ENCODE data around the gene HPCA. TPM values are rescaled to one million over a fixed set of nuclear protein-coding genes. Genes with fewer than 3 reads are reported as not detected.

HPCA gene
- total and polyA plus RNA-seq, 2 of the 8 experiments (the other 6 are each of a cell fraction or from before 2014, with no cell fraction given), result 0.70 to 1.4 TPM

DNA sequence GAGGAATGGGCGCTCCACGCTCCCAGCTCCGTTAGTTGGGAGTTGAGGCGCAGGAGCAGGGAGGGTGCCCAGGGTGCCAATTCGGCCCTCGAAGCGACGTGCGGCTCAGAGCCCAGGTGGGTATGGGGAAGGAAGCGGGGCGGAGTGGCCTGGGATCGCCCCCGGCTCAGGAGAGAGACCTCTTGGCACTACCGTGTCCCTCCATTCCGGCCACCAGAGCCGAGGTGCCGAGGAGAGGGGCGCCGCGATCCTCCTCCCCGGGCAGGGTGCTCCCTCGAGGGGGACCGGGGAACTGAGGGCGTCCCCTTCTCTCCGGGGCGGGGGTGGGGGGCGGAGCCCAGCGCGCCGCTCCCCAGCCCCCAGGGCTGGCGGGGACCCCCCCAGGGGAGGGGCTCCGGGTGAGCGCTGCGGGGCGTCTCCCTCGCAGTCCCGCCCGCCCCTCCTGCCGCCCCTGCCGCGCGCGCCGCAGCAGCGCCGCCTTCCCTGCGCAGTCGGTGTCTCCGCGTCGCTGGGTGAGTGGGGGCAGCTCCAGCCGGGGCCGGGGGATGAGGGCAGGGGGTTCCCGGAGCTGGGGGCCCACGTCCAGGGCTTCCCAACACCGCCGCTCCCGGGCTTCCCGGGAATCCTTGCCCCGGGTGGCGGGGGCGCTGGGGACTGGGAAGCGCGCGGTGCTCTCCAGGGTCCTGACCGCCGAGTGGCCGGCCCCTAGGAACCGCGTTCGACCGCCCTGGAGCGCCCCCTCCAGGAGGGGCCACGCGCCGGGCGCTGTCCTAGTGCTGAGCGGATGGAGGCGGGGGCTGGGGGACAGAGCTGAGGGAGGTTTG, at the start of gene HPCA (continued):
- TF ChIP-seq, protein P1, sequence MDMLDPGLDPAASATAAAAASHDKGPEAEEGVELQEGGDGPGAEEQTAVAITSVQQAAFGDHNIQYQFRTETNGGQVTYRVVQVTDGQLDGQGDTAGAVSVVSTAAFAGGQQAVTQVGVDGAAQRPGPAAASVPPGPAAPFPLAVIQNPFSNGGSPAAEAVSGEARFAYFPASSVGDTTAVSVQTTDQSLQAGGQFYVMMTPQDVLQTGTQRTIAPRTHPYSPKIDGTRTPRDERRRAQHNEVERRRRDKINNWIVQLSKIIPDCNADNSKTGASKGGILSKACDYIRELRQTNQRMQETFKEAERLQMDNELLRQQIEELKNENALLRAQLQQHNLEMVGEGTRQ (IDR thresholded peaks at IDR 0.05; ENCODE audit: low read length), result no peak
- TF ChIP-seq TCF12 (IDR thresholded peaks at IDR 0.05; ENCODE audit: low read depth, low read length), result peak; percentile 63; the same call in 1 of the 2 replicates
- TF ChIP-seq KDM4A (IDR thresholded peaks at IDR 0.05; ENCODE audit: low read depth, low read length, severe bottlenecking), result no peak
- 0 out of 2 replicates have a peak, but pooled peaks have one; percentile 68 for TF ChIP-seq FOSL1 (IDR thresholded peaks at IDR 0.05; ENCODE audit: insufficient read depth, low read depth, low read length)
- TF ChIP-seq, protein P2, sequence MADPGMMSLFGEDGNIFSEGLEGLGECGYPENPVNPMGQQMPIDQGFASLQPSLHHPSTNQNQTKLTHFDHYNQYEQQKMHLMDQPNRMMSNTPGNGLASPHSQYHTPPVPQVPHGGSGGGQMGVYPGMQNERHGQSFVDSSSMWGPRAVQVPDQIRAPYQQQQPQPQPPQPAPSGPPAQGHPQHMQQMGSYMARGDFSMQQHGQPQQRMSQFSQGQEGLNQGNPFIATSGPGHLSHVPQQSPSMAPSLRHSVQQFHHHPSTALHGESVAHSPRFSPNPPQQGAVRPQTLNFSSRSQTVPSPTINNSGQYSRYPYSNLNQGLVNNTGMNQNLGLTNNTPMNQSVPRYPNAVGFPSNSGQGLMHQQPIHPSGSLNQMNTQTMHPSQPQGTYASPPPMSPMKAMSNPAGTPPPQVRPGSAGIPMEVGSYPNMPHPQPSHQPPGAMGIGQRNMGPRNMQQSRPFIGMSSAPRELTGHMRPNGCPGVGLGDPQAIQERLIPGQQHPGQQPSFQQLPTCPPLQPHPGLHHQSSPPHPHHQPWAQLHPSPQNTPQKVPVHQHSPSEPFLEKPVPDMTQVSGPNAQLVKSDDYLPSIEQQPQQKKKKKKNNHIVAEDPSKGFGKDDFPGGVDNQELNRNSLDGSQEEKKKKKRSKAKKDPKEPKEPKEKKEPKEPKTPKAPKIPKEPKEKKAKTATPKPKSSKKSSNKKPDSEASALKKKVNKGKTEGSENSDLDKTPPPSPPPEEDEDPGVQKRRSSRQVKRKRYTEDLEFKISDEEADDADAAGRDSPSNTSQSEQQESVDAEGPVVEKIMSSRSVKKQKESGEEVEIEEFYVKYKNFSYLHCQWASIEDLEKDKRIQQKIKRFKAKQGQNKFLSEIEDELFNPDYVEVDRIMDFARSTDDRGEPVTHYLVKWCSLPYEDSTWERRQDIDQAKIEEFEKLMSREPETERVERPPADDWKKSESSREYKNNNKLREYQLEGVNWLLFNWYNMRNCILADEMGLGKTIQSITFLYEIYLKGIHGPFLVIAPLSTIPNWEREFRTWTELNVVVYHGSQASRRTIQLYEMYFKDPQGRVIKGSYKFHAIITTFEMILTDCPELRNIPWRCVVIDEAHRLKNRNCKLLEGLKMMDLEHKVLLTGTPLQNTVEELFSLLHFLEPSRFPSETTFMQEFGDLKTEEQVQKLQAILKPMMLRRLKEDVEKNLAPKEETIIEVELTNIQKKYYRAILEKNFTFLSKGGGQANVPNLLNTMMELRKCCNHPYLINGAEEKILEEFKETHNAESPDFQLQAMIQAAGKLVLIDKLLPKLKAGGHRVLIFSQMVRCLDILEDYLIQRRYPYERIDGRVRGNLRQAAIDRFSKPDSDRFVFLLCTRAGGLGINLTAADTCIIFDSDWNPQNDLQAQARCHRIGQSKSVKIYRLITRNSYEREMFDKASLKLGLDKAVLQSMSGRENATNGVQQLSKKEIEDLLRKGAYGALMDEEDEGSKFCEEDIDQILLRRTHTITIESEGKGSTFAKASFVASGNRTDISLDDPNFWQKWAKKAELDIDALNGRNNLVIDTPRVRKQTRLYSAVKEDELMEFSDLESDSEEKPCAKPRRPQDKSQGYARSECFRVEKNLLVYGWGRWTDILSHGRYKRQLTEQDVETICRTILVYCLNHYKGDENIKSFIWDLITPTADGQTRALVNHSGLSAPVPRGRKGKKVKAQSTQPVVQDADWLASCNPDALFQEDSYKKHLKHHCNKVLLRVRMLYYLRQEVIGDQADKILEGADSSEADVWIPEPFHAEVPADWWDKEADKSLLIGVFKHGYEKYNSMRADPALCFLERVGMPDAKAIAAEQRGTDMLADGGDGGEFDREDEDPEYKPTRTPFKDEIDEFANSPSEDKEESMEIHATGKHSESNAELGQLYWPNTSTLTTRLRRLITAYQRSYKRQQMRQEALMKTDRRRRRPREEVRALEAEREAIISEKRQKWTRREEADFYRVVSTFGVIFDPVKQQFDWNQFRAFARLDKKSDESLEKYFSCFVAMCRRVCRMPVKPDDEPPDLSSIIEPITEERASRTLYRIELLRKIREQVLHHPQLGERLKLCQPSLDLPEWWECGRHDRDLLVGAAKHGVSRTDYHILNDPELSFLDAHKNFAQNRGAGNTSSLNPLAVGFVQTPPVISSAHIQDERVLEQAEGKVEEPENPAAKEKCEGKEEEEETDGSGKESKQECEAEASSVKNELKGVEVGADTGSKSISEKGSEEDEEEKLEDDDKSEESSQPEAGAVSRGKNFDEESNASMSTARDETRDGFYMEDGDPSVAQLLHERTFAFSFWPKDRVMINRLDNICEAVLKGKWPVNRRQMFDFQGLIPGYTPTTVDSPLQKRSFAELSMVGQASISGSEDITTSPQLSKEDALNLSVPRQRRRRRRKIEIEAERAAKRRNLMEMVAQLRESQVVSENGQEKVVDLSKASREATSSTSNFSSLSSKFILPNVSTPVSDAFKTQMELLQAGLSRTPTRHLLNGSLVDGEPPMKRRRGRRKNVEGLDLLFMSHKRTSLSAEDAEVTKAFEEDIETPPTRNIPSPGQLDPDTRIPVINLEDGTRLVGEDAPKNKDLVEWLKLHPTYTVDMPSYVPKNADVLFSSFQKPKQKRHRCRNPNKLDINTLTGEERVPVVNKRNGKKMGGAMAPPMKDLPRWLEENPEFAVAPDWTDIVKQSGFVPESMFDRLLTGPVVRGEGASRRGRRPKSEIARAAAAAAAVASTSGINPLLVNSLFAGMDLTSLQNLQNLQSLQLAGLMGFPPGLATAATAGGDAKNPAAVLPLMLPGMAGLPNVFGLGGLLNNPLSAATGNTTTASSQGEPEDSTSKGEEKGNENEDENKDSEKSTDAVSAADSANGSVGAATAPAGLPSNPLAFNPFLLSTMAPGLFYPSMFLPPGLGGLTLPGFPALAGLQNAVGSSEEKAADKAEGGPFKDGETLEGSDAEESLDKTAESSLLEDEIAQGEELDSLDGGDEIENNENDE (IDR thresholded peaks at IDR 0.05; ENCODE audit: insufficient replicate concordance, low read length), result no peak
- TF ChIP-seq BRCA1 (IDR thresholded peaks at IDR 0.05; ENCODE audit: low read depth, low read length), result no peak
- no peak for TF ChIP-seq CEBPB (IDR thresholded peaks at IDR 0.05; ENCODE audit: low read depth, low read length)
- TF ChIP-seq TAF1 (IDR thresholded peaks at IDR 0.05; ENCODE audit: low read depth, low read length), result no peak
- 0 out of 2 replicates have a peak, but pooled peaks have one; percentile 56 for TF ChIP-seq SP4 (IDR thresholded peaks at IDR 0.05; ENCODE audit: low read length)
